Panc1 (cell line): Measurements from ENCODE around the gene STAT4. TPM values are rescaled to one million over a fixed set of nuclear protein-coding genes. Genes with fewer than 3 reads are reported as not detected.

Experiments used
- ATAC-seq: fragments of 200-7000 bp; cut with Tn5 transposase; 2 replicates; pipeline ENCODE4 v1.9.1; 2020; ENCODE audit warnings: mild to moderate bottlenecking, moderate library complexity
- BruUV-seq: library from RNA; stranded (reverse); fragments of 400-500 nt; replicated peaks from 2 replicates; lab custom pipeline; 2021; lab: Mats Ljungman, UMichigan
- CTCF ChIA-PET: fragments of 300-600 bp; sonication (Branson Sonifier 250); formaldehyde crosslinking; loops from one replicate; lab custom pipeline; 2022; ENCODE audit warnings: antibody characterized with exemption; lab: Charles Lee
- POLR2A ChIA-PET: fragments of 300-600 bp; sonication (Branson Sonifier 250); formaldehyde crosslinking; loops from one replicate; lab custom pipeline; 2022; ENCODE audit warnings: antibody characterized with exemption; lab: Charles Lee
- DNase-seq: peaks from one replicate; pipeline ENCODE4 v3.0.0-alpha.2; 2010; ENCODE audit warnings: low read depth, low spot score
- H3K27ac ChIP-seq: 2 replicates; pipeline ENCODE4 v1.5.1; 2011; ENCODE audit warnings: mild to moderate bottlenecking, low read length, inconsistent platforms
- H3K27me3 ChIP-seq: fragments of 200-500 bp; sonication (Bioruptor generic); 2 replicates; pipeline ENCODE4 v1.6.0; 2014; ENCODE audit warnings: low read length, inconsistent platforms; ENCODE audit not compliant: control insufficient read depth, insufficient read depth
- H3K36me3 ChIP-seq: fragments of 200-500 bp; sonication (Bioruptor generic); 2 replicates; pipeline ENCODE4 v1.5.1; 2014; ENCODE audit warnings: inconsistent platforms, mild to moderate bottlenecking, low read length, moderate library complexity; ENCODE audit not compliant: control insufficient read depth, insufficient read depth
- H3K4me1 ChIP-seq: 2 replicates; pipeline ENCODE4 v1.5.1; 2011; ENCODE audit warnings: inconsistent platforms, mild to moderate bottlenecking, low read length, moderate library complexity; ENCODE audit not compliant: control insufficient read depth, insufficient read depth
- H3K4me3 ChIP-seq, 2 experiments: 2 replicates each; pipeline ENCODE4 v1.5.1; 2011 to 2012; ENCODE audit warnings: low read depth in 2 of 2, low read length in 2 of 2, mild to moderate bottlenecking in 2 of 2, inconsistent platforms in 1 of 2, moderate library complexity in 1 of 2
- H3K9me3 ChIP-seq: fragments of 200-500 bp; sonication (Bioruptor generic); 2 replicates; pipeline ENCODE4 v1.5.1; 2014; ENCODE audit warnings: low read depth, mild to moderate bottlenecking, inconsistent platforms, low read length, moderate library complexity; ENCODE audit not compliant: control insufficient read depth, insufficient read depth
- POLR2AphosphoS5 ChIP-seq: IDR thresholded peaks from 2 replicates; pipeline ENCODE4 v1.6.1; 2012; ENCODE audit warnings: mild to moderate bottlenecking, low read depth, low read length, moderate library complexity
- SIN3A ChIP-seq: IDR thresholded peaks from 2 replicates; pipeline ENCODE4 v1.6.1; 2012; ENCODE audit warnings: low read depth, mild to moderate bottlenecking, low read length, moderate library complexity, borderline replicate concordance; ENCODE audit not compliant: insufficient read depth
- TCF7L2 ChIP-seq: IDR thresholded peaks from 2 replicates; pipeline ENCODE4 v1.6.1; 2011; ENCODE audit warnings: mild to moderate bottlenecking, low read depth, low read length, inconsistent platforms
- in situ Hi-C: cut with HindIII; loops from 2 replicates; pipeline ENCODE4 v1.10.0; 2016; ENCODE audit warnings: low sequenced_read_pairs, low pct_unique_long_range_greater_than_20kb
- intact Hi-C: fragments of 100-400 bp; cut with micrococcal nuclease; formaldehyde crosslinking; loops from one replicate; pipeline ENCODE4 v1.10.0; 2022; ENCODE audit not compliant: unreplicated experiment
- total RNA-seq: library from RNA; stranded (reverse); gene quantifications from one replicate; pipeline ENCODE4 v1.2.1, GENCODE V29; 2021; ENCODE audit not compliant: unreplicated experiment
- TF ChIP-seq, protein P1 (sequence below), 2 experiments: IDR thresholded peaks; 2 replicates each; pipeline ENCODE4 v1.6.1; 2011 to 2012; ENCODE audit warnings: low read depth in 2 of 2, control low read depth in 1 of 2, low read length in 1 of 2, mild to moderate bottlenecking in 1 of 2, moderate library complexity in 1 of 2; ENCODE audit not compliant: insufficient read depth in 1 of 2
- TF ChIP-seq, protein P2 (sequence below): fragments of 450-650 bp; IDR thresholded peaks from 2 replicates; pipeline ENCODE4 v1.5.1; 2017; ENCODE audit warnings: mild to moderate bottlenecking

Gene STAT4
- total RNA-seq, 1 experiment from 2014 or later: 0.05 TPM

DNA sequence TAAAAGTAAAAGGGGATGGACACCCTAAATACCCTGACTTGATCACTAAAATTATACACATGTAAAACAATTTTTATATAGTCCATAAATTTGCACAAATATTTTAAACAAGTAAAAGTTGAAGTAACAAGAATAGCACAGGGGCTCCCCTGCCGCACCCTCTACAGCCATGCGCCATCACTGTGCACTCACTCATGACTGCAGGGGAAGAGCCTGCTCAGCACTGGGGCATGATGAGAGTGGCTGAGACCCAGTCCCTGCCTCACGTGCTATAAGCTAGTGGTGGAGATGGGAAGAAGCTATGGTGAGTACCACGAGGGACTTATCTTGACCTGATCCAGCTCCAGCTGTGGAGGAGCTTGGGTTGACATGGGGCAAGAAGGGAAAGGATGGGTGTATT, 47.5 kb upstream of the STAT4 start:
- TF ChIP-seq, protein P1, sequence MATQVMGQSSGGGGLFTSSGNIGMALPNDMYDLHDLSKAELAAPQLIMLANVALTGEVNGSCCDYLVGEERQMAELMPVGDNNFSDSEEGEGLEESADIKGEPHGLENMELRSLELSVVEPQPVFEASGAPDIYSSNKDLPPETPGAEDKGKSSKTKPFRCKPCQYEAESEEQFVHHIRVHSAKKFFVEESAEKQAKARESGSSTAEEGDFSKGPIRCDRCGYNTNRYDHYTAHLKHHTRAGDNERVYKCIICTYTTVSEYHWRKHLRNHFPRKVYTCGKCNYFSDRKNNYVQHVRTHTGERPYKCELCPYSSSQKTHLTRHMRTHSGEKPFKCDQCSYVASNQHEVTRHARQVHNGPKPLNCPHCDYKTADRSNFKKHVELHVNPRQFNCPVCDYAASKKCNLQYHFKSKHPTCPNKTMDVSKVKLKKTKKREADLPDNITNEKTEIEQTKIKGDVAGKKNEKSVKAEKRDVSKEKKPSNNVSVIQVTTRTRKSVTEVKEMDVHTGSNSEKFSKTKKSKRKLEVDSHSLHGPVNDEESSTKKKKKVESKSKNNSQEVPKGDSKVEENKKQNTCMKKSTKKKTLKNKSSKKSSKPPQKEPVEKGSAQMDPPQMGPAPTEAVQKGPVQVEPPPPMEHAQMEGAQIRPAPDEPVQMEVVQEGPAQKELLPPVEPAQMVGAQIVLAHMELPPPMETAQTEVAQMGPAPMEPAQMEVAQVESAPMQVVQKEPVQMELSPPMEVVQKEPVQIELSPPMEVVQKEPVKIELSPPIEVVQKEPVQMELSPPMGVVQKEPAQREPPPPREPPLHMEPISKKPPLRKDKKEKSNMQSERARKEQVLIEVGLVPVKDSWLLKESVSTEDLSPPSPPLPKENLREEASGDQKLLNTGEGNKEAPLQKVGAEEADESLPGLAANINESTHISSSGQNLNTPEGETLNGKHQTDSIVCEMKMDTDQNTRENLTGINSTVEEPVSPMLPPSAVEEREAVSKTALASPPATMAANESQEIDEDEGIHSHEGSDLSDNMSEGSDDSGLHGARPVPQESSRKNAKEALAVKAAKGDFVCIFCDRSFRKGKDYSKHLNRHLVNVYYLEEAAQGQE (IDR thresholded peaks at IDR 0.05; ENCODE audit: insufficient read depth in 1 of 2, low read depth in 2 of 2, low read length in 1 of 2): no peak
- TF ChIP-seq SIN3A (no peak), TCF7L2 (no peak), POLR2AphosphoS5 (no peak)
- TF ChIP-seq, protein P2, sequence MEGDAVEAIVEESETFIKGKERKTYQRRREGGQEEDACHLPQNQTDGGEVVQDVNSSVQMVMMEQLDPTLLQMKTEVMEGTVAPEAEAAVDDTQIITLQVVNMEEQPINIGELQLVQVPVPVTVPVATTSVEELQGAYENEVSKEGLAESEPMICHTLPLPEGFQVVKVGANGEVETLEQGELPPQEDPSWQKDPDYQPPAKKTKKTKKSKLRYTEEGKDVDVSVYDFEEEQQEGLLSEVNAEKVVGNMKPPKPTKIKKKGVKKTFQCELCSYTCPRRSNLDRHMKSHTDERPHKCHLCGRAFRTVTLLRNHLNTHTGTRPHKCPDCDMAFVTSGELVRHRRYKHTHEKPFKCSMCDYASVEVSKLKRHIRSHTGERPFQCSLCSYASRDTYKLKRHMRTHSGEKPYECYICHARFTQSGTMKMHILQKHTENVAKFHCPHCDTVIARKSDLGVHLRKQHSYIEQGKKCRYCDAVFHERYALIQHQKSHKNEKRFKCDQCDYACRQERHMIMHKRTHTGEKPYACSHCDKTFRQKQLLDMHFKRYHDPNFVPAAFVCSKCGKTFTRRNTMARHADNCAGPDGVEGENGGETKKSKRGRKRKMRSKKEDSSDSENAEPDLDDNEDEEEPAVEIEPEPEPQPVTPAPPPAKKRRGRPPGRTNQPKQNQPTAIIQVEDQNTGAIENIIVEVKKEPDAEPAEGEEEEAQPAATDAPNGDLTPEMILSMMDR: no peak
- in situ Hi-C loops (no loop called here), intact Hi-C loops (no loop called here)
- Histone ChIP-seq H3K27me3 (no peaks in the 10 kb centered on the region), H3K27ac (no peak overlapping the region), H3K36me3 (no peaks in the 10 kb centered on the region), H3K9me3 (no peaks in the 10 kb centered on the region), H3K4me3 (no peak overlapping the region), H3K4me1 (no peaks in the 10 kb centered on the region)
- ChIA-PET CTCF (no interaction called here), POLR2A (no interaction called here)
- BruUV-seq: no TSS peak
- DNase-seq: no peak
- no peak for ATAC-seq

DNA sequence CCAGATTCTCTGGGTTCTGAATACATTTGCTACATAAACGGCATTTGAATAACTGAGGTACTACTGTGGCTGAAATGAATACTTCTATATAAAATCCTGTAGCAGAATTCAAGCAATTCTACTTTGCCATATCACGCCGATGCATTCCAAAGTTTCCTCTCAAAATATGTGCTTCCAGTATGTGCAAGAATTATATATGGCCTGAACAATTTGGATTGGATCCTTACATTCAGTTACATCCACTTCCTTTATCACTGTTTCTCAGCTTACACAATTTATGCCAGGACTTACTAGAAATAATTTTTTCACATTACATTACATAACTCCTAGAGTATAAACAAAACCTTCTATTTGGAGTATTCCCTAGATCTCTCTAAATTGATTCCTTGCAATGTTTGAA, 46.3 kb upstream of the STAT4 start:
- CTCF ChIA-PET: no interaction called here
- TF ChIP-seq POLR2AphosphoS5: no peak
- TF ChIP-seq, protein P1 (IDR thresholded peaks at IDR 0.05; ENCODE audit: insufficient read depth in 1 of 2, low read depth in 2 of 2, low read length in 1 of 2): no peak
- TF ChIP-seq, protein P2: no peak
- TF ChIP-seq TCF7L2: no peak
- no peak for TF ChIP-seq SIN3A
- BruUV-seq: no TSS peak
- Histone ChIP-seq H3K9me3 (no peaks in the 10 kb centered on the region), H3K36me3 (no peaks in the 10 kb centered on the region), H3K4me3 (no peak overlapping the region), H3K27me3 (no peaks in the 10 kb centered on the region), H3K27ac (no peak overlapping the region), H3K4me1 (no peaks in the 10 kb centered on the region)
- DNase-seq: no peak
- no peak for ATAC-seq
- in situ Hi-C loops: no loop called here
- POLR2A ChIA-PET: no interaction called here
- intact Hi-C loops: no loop called here
